ENCODE results near the gene KSR2.

DNA sequence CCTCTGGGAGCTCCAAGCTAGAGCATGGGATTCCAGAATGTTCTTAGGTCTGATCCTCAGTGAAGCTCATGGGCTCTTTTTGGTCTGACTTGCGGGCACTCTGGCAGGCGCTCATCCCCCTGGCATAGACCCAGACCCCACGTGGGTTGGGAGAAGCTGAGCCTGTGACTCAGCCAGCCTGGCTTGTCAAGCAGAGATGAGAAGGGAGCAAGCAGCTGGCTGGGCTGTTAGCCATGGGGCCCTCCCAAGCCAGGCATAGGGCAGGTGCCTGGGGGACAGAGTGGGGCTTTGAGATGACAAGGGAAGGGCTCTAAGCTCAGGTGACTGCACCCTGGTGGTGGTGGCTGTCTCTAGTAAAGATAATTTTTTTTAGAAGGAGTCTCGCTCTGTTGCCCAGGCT, 527.0 kb downstream of the KSR2 start:
- TF ChIP-seq, protein P1, sequence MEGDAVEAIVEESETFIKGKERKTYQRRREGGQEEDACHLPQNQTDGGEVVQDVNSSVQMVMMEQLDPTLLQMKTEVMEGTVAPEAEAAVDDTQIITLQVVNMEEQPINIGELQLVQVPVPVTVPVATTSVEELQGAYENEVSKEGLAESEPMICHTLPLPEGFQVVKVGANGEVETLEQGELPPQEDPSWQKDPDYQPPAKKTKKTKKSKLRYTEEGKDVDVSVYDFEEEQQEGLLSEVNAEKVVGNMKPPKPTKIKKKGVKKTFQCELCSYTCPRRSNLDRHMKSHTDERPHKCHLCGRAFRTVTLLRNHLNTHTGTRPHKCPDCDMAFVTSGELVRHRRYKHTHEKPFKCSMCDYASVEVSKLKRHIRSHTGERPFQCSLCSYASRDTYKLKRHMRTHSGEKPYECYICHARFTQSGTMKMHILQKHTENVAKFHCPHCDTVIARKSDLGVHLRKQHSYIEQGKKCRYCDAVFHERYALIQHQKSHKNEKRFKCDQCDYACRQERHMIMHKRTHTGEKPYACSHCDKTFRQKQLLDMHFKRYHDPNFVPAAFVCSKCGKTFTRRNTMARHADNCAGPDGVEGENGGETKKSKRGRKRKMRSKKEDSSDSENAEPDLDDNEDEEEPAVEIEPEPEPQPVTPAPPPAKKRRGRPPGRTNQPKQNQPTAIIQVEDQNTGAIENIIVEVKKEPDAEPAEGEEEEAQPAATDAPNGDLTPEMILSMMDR (IDR thresholded peaks at IDR 0.05) = no peak
- no peak for TF ChIP-seq POLR2AphosphoS5 (IDR thresholded peaks at IDR 0.05; ENCODE audit: insufficient read depth in 1 of 2, low read depth in 1 of 2)
